Nephron (organoid): Measurements from ENCODE around the gene SUMF1.

ENCODE experiments used
- H3K27ac Mint-ChIP-seq, 3 experiments: 2 replicates each; pipeline ENCODE4 v1.8.0; 2020; ENCODE audit warnings: mixed read lengths in 3 of 3, mild to moderate bottlenecking in 2 of 3, moderate library complexity in 1 of 3
- H3K27me3 Mint-ChIP-seq: 2 replicates; pipeline ENCODE4 v1.8.0; 2021; ENCODE audit warnings: low read depth, mild to moderate bottlenecking, moderate library complexity, mixed read lengths
- H3K36me3 Mint-ChIP-seq: 2 replicates; pipeline ENCODE4 v1.8.0; 2020; ENCODE audit warnings: low read depth, mixed read lengths
- H3K4me1 Mint-ChIP-seq: 2 replicates; pipeline ENCODE4 v1.8.0; 2020; ENCODE audit warnings: mixed read lengths
- H3K4me3 Mint-ChIP-seq, 3 experiments: 2 replicates each; pipeline ENCODE4 v1.8.0; 2020; ENCODE audit warnings: mild to moderate bottlenecking in 3 of 3, mixed read lengths in 3 of 3, moderate library complexity in 2 of 3
- H3K9me3 Mint-ChIP-seq: 2 replicates; pipeline ENCODE4 v1.8.0; 2020; ENCODE audit warnings: mixed read lengths
- CTCF ChIP-seq, 3 experiments: fragments of 200-600 bp; sonication (generic); IDR thresholded peaks; one replicate each; pipeline ENCODE4 v1.5.0; 2021; ENCODE audit warnings: antibody characterized with exemption in 3 of 3; ENCODE audit not compliant: unreplicated experiment in 3 of 3

Gene SUMF1

DNA sequence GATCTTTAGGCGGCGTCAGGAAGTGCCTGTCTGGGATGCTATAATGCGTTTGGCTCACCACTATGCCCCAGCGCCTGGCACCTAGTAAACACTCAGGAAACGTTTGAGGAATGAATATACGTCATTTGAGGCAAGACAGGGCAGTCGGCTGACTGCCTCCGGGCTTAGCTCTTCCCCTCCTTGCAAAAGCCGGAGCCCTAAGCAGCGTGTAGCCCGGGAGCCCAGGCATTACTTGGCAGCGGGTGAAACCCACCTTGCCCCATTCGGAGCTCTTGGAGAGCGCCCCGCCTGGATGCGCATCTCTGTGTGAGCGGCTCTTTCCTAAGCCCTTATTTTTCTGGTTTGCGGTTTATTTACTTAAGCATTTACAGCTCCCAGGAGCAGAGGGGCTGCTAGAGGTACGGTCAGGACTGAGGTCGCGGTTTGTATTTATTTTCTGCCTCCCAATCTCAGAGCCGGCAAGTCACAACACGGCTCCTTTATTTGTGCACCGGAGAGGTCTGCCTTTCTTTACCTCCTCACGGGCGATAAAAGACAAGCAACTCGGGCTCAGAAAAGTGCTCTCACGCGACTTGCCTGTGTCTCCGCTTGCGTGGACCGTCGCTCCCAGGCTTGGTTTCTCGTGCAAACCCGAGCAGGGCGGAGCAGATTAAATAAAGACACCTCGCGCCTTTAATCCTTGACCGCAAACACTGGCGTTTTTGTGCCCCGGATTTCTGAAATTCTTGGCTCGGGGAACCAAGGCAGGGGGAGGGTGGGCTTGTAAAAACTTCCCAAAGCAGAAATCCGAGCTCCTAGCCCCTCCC is 25.3 kb upstream of the SUMF1 start:
- H3K4me1 Mint-ChIP-seq: peaks cover 34% of the 10 kb centered on the region

DNA sequence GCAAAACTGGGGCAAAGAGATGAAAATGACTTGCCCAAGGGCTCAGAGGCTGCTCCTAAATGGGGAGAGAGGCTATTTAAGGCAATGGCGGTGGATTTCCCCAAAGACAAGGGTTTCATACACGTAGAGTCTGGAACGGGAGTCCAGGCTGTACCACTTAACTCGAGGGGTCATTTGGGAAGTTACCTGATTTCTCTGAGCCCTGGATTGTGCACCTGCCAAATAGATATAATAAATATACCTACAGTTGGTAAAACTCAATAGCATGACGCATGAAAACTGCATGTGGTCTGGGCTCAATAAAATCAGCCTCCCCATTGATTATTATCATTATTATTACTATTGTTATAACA is 24.8 kb upstream of the SUMF1 start:
- Mint-ChIP-seq H3K4me1 (peaks cover 34% of the 10 kb centered on the region), H3K36me3 (peaks cover 7% of the 10 kb centered on the region), H3K27ac (peak overlapping the region in 2 of 3 experiments; percentile 77 to 89), H3K9me3 (no peaks in the 10 kb centered on the region), H3K4me3 (peak overlapping the region; percentile 93 to 96 (median 95)), H3K27me3 (peaks cover 14% of the 10 kb centered on the region)
- no peak for TF ChIP-seq CTCF (IDR thresholded peaks at IDR 0.05; ENCODE audit: unreplicated experiment in 3 of 3)

More for the DNA sequence above, 25.3 kb upstream of the SUMF1 start:
- Mint-ChIP-seq H3K36me3 (peaks cover 8% of the 10 kb centered on the region), H3K27me3 (peaks cover 14% of the 10 kb centered on the region), H3K4me3 (peak overlapping the region; percentile 93 to 96 (median 95)), H3K27ac (peak overlapping the region; percentile 77 to 89 (median 79)), H3K9me3 (no peaks in the 10 kb centered on the region)
- TF ChIP-seq CTCF (IDR thresholded peaks at IDR 0.05; ENCODE audit: unreplicated experiment in 3 of 3): peak in 1 of 3 experiments; percentile 11

GRCh38 chr3:4478261-4478660 is 11.2 kb upstream of the SUMF1 start:
- H3K27ac Mint-ChIP-seq: no peak overlapping the region
- H3K9me3 Mint-ChIP-seq: no peaks in the 10 kb centered on the region
- H3K4me1 Mint-ChIP-seq: no peaks in the 10 kb centered on the region
- H3K27me3 Mint-ChIP-seq: no peaks in the 10 kb centered on the region
- no peak for TF ChIP-seq CTCF (IDR thresholded peaks at IDR 0.05; ENCODE audit: unreplicated experiment in 3 of 3)
- H3K4me3 Mint-ChIP-seq: no peak overlapping the region
- no peaks in the 10 kb centered on the region for H3K36me3 Mint-ChIP-seq

DNA sequence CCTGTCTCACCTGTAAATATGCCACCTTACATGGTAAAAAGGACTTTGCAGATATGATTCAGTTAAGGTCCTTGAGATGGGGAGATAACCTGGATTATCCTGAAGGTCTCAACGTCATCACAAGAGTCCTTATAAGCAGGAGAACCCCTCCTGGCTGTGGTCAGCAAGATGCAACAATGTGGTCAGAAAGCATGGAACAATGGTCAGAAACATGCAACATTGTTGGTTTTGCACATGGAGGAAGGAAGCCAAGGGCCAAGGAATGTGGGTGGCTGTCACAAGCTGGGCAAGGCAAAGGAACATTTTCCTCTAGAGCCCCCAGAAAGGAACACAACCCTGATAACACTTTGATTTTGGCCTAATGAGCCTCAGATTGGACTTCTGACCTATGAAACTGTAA is 9.4 kb upstream of the SUMF1 start:
- no peak for TF ChIP-seq CTCF (IDR thresholded peaks at IDR 0.05; ENCODE audit: unreplicated experiment in 3 of 3)

GRCh38 chr3:4475804-4476203 is 8.7 kb upstream of the SUMF1 start:
- TF ChIP-seq CTCF (IDR thresholded peaks at IDR 0.05; ENCODE audit: unreplicated experiment in 3 of 3): no peak
- Mint-ChIP-seq H3K9me3 (no peaks in the 10 kb centered on the region), H3K4me3 (no peak overlapping the region), H3K36me3 (no peaks in the 10 kb centered on the region), H3K27ac (no peak overlapping the region), H3K27me3 (no peaks in the 10 kb centered on the region), H3K4me1 (no peaks in the 10 kb centered on the region)

More for the DNA sequence above, 9.4 kb upstream of the SUMF1 start:
- no peaks in the 10 kb centered on the region for H3K36me3 Mint-ChIP-seq
- H3K27ac Mint-ChIP-seq: no peak overlapping the region
- no peaks in the 10 kb centered on the region for H3K4me1 Mint-ChIP-seq
- H3K9me3 Mint-ChIP-seq: no peaks in the 10 kb centered on the region
- no peaks in the 10 kb centered on the region for H3K27me3 Mint-ChIP-seq
- H3K4me3 Mint-ChIP-seq: no peak overlapping the region
